HG02798 (cell line): ENCODE results near the gene RGPD3.
A peak's percentile ranks its signal among the peaks of the same experiment; 100 is the strongest.
"Not testable (repeated sequence)": the region's sequence is repeated elsewhere in the genome, so short reads cannot be mapped to it uniquely, and the experiment has no call there.

ENCODE experiments used
- ATAC-seq: cut with Tn5 transposase; IDR thresholded peaks from one replicate; pipeline ENCODE4 v1.9.1; 2021; ENCODE audit warnings: mild to moderate bottlenecking; ENCODE audit not compliant: unreplicated experiment, poor library complexity

The RGPD3 gene

DNA sequence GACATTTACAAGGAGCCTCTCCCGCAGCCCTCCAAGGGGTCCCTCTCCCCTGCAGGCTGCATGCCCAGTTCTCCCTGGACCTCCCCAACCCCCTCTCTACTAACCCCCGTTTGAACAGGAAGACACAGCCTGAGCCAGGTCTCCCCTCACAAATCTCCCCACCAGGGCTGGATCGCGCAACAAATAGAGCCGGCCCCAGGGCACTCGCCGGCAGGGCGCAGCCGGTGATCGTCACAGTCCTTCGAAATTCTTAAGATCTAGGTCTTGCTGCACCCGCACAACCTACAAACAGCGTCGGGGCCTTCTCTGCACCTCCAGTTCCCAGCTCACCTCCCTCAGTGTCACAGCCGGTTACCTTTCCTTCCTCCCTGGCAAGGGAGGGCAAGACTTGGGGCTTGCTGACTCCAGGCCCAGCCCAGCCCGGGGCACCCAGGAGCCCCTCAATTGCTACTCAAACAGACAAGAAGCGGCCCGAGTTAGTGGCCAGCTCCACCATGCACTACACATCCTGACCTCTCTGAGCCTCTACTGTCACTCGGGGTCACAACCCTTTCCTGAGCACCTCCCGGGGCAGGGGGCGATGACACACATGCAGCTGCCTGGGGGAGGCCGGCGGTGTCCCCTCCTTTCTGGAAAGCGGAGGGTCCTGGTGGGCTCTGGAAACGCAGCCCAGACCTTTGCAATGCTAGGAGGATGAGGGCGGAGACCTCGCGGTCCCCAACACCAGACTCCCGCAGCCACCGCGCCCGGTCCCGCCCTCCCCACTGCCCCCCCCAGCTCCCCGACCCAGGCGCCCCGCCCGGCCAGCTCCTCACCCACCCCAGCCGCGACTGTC, 18.6 kb upstream of the RGPD3 start, which contains the start of gene CD8B2:
Gene CD8B2, plus strand, starts transcription at position 814 of the 835 bp plus-strand sequence. CDS start 63 bp downstream, outside the sequence.
- ATAC-seq: not testable (repeated sequence)

DNA sequence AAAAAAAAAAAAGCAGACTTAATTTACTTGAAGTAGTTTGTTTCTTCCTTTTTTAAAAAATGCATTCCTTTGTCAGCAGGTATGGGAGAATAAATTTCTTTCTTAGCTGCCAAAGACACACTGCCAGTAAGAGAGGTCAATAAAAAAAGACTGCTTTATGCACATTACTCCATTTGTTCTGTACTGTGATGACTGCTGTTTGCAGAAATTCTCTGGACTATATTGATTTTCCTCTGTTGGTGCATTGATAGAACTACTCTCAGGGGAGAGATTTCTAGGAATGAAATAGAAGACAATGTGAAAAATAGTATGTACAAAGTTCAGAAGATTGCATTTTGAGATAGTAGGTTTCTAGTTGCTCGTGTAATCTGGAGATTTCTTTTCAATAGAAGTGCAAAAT, 11.3 kb upstream of the RGPD3 start:
- ATAC-seq: not testable (repeated sequence)

DNA sequence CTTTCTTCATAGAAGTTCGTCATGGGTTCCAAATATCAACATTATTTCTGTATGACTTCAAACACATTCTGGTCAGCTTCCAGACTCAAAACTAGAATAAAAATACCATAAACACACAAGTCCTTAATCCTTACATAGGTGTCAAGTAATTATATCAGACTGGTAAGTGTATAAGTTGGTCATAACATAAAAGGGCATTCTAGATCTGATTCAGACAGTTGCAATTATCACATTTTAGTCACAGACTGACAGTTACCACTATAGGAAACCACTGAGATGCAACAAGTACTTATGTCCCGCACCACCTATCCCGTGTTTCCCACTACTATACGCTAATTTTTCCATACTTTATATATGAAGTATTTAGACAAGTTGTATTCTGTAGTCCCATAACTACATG, 9.4 kb upstream of the RGPD3 start:
- not testable (repeated sequence) for ATAC-seq

DNA sequence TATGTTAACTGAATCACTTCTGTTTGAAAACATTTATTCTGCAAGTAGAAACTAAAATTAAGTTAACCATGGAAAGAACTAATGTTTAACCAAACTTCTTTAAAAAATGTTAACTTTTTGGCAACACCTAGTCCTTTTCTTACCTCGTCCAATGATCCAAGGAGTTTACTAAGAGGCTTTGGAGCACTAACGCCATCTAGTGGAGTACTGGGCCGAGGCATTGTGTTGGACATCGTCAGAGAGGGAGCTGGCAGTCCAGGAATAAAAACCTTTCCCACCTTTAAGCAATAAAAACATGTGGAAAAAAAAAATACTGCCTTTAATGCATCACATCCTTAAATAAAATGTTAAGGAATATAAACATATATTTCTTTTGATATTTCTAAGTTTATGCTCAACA, 2.4 kb upstream of the RGPD3 start:
- ATAC-seq: peak; percentile 58

DNA sequence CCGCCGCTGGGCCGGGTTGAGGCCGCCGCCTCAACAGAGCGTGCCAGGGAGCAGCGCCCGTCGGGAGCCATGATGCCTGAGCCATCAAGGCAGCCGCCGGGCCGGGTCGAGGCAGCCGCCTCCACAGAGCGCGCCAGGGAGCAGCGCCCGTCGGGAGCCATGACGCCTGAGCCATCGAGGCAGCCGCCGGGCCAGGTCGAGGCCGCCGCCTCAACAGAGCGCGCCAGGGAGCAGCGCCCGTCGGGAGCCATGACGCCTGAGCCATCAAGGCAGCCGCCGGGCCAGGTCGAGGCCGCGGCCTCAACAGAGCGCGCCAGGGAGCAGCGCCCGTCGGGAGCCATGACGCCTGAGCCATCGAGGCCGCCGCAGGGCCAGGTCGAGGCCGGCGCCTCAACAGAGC, 697 bp downstream of the RGPD3 start:
- ATAC-seq: not testable (repeated sequence)

DNA sequence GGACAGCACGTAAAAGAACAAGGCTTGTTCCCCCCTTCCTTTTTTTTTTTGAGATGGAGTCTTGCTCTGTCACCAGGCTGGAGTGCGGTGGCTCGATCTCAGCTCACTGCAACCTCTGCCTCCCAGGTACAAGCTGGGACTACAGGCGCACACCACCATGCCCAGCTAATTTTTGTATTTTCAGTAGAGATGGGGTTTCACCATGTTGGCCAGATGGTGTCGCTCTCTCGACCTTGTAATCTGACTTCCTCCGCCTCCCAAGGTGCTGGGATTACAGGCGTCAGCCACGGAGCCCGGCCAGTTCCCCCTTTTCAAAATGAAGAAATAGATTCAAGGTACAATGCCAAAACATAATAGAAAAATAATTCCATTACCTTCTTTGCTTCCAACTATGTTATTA, 6.3 kb downstream of the RGPD3 start:
- ATAC-seq: not testable (repeated sequence)

DNA sequence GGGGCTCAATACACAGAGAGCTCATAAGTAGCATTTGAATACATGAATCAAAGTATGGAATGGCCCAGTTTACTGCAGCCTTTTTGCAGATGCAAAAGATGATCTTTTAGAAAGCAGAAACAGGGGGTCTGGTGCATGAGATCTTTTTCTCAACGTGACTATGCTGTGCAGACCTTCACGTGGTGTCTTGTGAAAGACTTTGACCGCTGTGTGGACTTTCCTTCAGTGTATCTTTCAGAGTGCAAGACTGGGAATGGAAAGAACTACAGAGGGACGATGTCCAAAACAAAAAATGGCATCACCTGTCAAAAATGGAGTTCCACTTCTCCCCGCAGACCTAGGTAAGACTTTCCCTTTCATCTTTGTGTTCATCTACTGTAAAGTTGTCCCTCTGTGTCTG, 77.5 kb downstream of the RGPD3 start:
- not testable (repeated sequence) for ATAC-seq

DNA sequence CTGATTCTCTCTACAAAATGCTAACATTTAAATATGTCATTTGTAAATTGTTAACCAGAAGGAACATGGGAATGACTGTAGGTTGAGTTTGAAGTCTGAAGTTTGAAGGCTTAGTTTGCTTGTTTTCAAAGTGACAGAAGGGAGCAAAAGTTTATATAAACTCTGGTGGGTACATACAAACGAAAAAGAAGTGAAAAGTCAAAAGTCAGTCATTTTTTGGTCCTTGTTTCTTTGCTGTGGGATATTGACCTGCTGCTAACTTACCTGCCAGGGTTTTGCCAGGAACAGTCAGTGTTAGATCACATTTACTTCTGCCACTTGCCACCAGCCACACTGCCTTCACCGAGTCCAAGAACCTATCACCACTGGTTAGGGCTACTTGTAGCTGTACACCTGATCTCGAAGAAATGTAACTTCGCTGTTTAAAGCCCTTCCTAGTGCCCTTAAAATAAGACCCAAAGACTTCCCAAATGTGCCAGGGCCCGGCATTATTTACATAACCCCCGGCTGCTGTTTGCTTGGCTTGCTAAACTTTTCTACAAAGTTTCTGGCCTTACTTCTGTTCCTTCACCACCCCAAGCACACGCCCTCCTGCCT, 79.3 kb downstream of the RGPD3 start:
- ATAC-seq: not testable (repeated sequence)

DNA sequence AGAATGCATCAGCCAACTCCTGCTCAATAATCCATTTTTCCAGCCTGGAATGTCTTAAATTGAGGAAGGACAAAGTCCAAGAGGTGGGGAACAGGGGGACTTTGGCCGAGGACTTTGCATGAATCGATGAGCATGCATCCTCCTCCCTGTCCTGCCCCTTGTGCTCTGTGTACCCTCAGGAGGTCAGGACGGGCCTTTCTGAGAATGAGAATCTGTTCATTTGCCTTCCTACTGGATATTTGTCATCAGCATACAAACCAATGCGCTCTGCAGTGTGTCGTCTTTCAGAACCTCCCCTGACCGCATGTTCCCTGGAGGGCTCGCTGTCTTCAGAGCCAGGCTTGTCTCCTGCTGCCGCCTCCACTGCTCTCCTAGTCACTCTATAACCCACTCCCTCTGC, 83.7 kb downstream of the RGPD3 start:
- not testable (repeated sequence) for ATAC-seq

DNA sequence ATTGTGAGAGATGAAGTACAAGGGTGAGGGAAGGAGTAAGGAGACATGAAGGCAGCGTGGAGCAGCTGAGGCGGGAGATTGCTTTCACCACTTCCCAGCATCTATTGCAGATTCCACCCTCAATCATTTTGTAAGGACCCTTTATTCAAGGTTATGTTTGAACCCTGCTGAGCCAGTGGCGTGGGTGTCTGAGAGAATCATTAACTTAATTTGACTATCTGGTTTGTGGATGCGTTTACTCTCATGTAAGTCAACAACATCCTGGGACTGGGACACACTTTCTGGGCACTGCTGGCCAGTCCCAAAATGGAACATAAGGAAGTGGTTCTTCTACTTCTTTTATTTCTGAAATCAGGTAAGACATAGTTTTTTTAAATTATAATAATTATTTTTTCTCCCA, 86.3 kb downstream of the RGPD3 start:
- ATAC-seq: not testable (repeated sequence)

DNA sequence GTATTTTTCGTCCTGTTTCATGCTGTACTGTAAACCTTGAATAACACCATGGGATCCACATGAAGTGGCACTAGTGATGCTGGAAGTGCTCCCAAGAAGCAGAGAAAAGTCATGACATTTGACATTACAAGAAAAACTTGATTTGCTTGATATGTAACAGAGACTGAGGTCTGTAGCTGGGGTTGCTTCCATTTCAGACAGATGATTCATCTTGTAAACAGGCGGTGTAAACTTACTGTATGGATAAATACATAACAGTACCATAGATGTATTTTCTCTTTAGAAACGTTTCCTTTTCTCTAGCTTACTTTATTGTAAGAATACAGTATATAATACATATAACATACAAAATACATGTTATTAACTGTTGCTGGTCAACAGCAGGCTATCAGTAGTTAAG, 88.6 kb downstream of the RGPD3 start:
- ATAC-seq: not testable (repeated sequence)

DNA sequence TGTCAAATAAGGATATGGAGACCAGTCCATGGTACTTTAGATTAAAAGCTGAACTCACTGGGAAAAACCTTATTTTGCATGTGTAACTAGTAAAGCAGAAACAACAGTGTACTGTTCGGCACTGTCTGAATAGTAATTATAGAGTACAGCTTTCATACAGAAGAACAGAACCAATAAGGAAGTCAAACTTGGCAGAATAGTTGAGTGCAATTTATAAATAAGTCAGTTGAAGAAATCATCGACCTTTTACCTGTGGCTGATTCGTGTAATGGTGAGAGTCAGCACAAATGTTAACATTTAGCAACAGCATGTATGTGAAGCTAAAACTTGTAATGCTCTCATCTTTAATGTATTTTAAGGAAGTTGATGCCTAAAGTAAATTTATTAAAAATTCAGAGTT, 99.0 kb downstream of the RGPD3 start:
- ATAC-seq: not testable (repeated sequence)

DNA sequence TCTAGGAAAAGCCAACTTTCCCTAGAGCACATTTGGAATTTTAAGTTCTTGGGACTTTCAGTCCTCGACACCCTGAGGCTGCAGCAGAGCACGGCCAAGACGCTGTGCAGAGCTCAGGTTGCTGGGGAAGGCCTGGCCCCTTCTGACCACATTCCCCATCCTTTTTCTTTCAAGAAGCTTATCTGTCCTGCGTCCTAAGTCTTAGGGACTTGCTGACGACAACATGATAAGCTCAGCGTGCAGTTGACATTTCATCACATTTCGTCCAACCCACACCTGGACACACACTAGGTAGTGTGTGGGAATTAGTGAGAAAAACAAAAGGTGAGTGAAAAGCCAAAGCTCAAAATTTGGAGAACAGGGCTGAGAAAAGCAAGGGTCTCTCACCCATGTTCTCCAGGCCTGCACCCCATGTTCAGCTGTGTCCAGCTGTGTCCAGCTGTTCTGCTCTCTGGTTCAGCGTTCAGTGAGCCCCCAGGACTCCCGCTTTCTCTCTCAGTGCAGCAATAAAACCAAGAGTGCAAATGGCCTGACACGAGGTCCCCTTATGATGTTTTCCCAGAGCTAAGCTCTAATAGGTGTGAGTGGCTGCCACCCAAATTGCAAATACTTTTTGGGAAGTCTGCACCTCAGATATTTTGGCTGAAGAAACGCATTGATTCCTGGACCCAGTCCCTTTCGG, 101.9 kb downstream of the RGPD3 start:
- ATAC-seq: no peak

DNA sequence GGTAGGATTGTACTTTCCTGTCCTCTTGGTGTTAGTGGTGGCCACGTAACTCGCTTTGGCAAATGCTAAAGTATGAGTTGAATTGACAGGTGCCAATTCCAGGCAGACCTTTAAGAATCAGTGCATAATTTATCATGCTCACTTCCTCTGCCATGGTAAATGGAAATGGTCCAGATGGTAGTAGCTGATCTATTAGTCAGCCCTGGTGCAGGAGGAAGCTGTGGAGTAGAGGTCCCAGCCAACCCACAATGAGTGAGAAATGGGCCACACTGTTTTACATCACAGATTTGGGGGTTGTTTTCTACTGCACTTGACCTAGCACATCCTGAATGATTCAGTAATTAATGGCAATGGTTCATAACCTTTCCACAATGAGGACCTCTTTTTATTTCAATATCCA, 104.4 kb downstream of the RGPD3 start:
- no peak for ATAC-seq

DNA sequence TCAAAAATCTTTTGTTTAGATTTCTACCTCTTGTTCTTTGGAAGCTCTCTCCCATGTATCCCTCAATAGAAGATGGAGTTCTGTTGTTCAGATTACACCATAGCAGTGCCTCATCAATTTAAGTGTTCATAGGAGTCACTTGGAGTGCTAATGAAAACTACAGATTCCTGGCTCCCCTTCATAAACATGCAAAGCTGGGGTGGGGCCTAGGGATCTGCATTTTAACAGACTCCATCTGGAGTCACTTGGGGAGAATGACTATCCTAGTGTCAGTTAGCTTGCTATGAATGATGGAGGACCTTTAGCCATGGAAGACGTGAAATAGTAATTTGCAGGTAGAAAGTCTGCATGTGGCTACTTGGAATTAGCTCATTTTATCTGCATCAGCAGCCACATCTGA, 105.4 kb downstream of the RGPD3 start:
- no peak for ATAC-seq

DNA sequence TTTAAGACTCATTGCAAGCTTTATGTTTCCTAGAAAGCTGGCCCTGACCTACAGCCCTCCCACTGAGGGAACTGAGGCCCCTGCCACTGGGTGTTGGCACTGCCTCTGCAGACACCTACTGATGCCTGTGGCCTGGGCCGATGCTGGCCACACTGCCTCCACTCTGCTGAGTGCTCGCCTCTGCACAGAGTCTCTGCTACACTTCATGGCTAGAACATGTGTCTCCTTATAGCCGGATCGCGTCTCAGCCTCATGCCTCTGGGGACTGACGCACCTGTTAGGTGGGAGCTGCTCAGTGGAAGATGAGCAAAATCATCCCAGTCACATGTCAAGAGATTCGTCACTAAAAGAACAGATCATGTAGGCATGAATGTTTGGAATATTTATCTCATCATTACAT, 108.7 kb downstream of the RGPD3 start:
- no peak for ATAC-seq

DNA sequence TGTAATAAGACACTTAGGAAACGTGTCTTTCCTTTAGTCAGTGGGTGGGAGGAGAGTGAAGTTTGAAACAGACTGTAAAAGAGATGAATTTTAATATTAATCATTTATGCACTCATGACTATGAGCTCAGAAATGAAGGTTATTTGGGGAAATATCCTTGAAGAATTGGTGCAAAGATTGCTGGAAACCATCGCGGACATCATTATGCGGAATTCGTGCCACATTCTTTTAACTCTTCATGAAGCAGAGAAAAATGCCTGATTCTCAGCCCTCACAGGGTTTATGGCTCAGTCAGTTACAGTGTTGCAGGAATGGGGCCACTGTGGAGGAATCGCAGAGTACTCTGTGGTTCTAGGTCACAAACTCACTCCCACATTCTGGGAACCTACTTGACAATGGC, 109.7 kb downstream of the RGPD3 start:
- ATAC-seq: no peak

DNA sequence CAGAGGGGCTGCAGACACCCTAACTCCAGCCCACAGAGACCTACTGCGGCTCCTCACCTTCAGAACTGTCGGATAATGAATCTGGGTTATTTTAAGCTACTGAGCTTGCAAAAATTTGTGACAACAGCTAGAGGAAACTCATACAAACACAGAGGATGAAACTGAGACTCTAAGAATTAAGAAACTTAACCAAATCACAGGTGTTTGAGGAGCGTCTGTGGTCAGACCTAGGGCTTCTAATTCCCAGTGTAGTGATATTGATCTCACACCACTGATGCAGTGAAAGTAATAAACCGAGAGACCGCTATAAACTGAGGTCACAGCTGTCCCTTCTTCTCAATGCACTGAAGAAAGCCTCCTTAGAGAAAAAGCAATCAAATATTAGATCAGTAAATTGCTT, 110.1 kb downstream of the RGPD3 start:
- ATAC-seq: peak; percentile 94

DNA sequence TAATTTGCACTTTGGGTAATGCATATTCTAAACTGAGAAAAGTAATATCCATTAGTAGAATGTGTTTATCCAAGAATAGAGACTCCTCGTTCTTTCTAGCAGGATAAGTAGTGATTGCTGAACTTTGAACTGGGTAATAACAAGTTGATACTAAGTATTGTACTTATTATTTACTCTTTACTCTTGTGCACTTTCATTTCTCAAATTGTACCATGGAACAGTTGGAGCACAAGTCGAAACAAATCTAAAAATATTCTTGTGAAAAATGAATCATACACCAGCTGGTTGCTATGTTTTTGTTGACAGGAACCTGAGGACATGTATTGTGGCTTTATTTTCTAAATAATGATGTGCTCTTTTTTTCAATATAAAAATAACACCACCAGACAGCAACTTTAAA, 111.9 kb downstream of the RGPD3 start:
- no peak for ATAC-seq

DNA sequence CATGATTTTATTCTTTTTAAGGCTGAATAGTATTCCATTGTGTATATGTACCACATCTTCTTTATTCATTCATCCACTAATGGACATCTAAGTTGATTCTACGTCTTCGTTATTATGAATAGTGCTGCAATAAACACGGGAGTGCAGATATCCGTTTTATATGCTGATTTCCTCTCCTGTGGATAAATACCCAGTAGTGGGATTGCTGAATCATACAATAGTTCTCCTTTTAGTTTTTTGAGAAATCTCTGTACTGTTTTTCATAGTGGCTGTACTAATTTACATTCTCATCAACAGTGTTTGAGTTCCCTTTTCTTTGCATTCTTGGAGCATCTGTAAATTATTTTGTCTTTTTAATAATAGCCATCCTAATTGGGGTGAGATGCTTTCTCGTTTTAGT, 114.5 kb downstream of the RGPD3 start:
- no peak for ATAC-seq

DNA sequence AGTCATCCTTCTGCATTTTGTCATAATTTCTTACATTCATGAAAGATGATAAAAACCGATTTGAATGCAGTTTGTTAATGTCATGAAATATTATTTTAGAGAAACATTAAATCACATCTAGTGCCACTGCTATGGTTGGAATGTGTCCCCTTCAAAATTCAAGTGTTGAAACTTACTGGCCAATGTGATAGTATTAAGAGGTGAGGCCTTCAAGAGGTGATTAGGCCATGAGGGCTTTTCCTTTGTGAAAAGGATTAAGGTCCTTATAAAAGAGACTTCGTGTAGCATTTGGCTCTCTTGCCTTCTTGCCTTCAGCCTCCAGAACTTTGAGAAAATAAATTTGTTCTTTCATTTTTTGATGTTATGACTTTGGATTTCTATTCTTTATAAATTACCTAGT, 117.2 kb downstream of the RGPD3 start:
- no peak for ATAC-seq
